Stimulated activated CD8-positive, alpha-beta memory T cell treated with anti-CD3 and anti-CD28 coated beads, Interleukin-4, amount 100 ng/mL, for 24 hours (primary cell): ENCODE results near the gene SERPING1.
A peak's percentile ranks its signal among the peaks of the same experiment; 100 is the strongest.

Source experiments
- DNase-seq: peaks from one replicate; pipeline ENCODE4 v3.0.0-alpha.2; 2020; ENCODE audit warnings: low read depth

Gene SERPING1

DNA sequence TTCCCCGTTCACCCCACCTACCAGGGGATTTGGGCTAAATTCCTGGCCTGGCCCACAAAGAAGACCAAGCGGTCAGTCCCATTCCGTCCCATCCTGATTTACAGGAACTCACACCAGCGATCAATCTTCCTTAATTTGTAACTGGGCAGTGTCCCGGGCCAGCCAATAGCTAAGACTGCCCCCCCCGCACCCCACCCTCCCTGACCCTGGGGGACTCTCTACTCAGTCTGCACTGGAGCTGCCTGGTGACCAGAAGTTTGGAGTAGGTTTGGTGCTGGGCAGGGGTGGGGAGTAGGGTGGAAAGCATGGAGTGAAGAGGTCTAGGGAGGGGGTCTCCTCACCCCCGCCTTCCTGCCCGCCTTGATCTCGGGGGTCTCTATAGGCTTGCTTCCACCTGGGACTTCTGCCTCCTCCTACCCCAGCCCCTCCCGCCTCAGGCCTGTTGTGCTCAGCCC lies at the start of gene SERPING1:
TSS of gene SERPING1 (plus strand) at position 225 of the 455 bp plus-strand sequence. CDS start 586 bp downstream, outside the sequence.
- no peak for DNase-seq

DNA sequence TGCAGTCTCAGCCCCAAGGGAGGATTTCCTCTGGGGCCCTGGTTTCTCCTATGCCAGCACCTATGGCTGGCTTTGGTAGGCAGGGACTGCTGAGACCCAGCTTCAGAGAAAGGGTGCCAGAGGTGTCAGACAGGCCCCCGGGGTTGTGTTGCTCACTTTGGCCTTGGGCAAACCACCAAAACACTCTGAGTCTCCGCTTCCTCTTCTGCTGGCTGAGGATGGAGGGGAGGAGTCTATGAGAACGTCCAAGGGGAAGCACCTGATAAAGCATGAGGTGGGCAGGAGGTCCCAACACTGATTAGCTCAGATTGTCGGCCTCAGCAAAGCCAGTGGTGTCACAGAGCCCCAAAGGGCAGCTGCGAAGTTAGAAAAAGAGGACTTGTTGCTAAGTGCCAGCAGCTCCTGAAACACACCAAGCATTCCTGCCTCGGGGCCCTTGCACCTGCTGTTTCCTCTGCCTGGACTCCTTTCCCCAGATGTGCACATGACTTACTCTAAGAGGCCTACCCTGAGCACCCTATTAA lies 49.6 kb upstream of the SERPING1 start:
- DNase-seq = no peak

DNA sequence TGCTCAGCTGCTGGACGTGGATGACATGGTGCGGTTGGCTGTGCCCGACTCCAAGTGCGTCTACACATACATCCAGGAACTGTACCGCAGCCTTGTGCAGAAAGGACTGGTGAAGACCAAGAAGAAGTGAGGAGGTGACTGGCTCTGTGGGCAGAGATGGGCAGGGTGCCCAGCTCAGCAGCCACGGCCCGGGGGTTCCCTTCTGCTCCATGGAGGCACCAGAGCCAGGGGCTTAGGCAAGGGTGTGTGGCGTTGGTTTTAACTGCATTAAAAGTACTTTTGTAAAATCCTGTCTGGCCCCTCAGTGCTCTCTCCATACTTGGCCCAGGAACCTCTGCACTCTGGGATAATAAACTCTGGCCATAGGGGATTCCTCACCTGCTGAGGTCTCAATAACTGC lies 47.5 kb upstream of the SERPING1 start:
- DNase-seq = no peak

DNA sequence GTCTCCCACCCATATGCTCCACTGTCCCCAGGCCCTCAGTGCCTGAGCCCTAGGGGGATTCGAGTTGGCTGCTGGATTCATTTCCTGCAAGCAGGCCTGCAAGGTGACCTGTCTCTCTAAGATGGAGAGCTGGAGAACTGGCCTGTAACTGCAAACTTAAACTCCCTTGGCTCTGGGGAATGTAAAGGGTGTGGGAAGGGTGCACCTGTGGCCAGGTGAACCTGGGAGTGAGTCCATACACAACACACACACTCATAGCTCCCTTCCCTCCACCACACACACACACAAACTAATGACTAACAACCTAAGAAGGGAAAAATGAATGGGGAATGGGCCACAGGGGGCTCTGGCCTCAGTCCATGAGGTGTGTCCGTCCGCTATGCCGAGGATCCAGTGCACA lies 45.5 kb upstream of the SERPING1 start:
- DNase-seq = no peak

DNA sequence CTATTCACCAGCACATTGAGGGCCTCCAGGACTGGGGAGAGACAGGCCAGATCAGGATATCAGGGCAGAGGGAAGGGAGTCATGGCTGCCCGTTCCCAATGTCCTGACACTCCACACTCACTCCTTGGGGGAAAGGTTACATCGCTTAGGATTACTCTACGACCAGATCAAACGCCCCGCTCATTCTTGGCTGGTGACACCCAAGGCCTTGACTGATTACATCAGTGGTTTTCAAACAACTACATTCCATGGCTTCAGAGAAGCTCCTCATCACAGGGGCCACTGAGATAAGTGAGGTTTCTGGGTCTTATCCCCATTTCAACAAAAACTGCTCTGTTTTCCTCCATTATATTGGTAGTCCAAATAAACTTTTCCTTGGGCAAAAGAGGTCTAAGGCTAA lies 45.0 kb upstream of the SERPING1 start:
- no peak for DNase-seq

DNA sequence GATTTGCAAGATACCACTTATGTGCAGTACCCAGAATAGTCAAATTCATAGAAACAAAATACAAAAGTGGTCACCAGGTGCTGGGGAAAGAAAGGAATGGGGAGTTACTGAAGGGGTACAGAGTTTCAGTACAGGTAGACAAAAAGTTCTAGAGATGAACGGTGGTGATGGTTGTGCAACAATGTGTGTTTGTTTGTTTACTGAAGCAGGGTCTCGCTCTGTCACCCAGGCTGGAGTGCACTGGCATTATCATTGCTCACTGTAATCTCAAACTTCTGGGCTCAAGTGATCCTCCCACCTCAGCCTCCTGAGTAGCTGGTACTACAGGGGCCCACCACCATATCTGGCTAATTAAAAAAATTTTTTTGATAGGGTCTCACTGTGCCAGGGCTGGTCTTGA lies 42.1 kb upstream of the SERPING1 start:
- no peak for DNase-seq

DNA sequence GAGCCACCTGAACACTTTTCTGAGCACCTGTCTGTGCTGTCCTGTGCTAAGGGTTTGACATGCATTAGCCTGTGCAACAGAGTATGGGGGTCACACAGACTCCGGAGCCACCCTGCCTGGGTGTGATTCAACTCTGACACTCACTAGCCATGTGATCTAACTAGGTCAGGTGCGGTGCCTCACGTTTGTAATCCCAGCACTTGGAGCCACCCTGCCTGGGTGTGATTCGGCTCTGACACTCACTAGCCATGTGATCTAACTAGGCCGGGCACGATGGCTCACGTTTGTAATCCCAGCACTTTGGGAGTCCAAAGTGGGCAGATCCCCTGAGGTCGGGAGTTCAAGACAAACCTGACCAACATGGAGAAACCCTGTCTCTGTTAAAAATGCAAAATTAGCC lies 41.4 kb upstream of the SERPING1 start:
- DNase-seq = no peak

DNA sequence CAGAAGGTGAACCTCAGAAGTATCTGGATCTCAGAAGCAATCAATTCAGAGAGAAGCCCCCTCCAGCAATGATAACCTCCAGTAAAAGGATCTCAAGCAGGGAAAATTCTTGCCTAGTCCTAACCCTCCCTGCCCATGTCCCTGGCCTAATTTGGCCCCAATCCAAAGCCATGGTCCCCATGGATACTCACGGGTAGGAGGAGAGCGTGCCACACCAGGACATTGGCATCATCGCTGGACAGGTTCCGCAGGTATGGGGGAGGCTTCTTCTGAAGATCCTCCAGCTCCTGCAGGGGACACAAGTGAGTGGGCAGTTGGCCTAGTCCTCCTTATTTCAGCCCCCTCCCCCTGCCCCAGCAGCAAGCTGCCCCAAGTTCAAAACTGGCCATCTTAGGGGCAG lies 37.3 kb upstream of the SERPING1 start:
- DNase-seq = no peak

DNA sequence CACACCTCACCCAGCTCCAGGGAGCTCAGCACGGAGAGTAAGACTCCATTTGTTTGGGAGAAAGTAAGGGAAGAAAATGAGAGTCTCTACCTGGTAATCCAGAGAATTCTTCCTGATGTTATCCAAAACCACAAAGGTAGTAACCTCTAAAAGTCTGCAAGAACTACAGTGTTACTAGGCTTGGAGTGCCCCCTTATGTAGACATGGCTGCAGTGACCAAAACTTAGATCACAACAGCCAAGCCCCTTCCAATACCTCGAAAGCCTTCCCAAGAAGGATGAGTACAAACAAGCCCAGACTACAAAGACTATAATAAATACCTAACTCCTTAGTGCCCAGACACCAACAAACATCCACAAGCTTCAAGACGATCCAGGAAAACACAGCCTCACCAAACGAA lies 34.9 kb upstream of the SERPING1 start:
- DNase-seq = no peak

DNA sequence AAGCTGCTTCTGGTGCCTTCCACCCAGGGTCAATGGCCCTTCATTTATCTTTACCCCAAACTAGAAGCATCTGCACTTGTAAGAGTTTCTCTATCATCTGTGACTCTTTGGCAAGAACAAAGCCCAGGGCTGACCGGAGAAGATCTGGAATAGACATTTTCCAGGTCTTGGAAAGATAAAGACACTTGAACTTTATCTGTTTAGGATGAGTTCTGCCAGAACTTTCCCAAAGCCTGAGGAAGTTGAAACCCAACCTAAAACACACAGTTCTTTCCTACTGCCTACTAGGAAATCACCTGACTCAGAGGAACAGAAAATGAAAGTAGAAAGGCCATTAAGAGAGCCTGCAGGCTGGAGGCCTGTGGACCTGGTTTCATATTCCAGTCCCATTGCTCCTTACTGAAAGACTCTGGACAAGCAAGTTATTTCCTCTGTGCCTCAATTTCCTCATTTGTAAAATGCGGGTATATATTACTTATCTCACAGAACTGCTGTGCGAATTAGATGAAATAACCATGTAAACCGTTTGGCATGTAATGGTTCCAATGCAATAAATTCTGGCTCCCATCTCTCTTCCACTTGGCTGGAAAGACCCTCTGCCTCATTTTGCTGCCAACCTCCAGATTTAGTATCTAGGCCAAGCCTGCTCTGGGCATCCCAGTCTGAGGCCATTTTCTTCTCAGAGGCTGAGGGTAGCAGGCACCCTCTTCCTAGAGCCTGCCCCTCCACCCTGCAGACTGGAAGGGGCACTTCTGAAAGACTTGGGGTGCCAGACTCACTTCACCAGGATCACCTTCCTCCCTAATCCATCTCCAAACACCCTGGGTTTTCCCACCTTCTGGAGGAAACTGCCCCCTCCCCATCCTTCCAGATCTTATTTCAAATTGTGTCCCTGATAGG lies 31.2 kb upstream of the SERPING1 start:
- no peak for DNase-seq

DNA sequence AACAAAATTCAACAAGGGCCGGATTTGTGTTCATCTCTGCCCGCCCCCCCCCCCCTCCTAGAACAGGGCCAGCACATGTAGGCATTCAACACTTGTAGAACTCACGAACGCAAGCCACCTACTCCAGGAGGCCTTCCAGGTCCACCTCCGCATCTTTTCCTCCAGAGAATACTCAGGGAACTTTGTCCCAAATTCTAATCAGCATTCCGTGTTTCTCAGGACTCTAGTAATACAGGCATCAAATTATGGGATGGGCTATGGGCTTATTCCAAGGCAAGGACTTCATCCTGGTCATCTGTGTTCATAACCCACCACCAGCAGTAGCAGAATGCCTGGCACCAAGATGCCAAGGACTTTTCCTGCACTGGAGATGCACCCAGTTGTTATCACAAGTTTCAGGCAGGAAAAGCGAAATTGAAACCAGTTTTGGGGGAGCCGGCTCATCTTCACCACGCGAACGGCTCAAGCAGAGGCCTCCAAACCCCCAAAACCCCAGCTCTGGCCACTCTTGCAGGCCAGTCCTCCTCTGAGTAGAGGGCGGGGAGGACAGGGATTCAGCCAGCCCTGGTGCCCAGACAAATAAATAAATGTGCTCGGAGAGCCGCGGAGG lies 30.5 kb upstream of the SERPING1 start:
- no peak for DNase-seq

DNA sequence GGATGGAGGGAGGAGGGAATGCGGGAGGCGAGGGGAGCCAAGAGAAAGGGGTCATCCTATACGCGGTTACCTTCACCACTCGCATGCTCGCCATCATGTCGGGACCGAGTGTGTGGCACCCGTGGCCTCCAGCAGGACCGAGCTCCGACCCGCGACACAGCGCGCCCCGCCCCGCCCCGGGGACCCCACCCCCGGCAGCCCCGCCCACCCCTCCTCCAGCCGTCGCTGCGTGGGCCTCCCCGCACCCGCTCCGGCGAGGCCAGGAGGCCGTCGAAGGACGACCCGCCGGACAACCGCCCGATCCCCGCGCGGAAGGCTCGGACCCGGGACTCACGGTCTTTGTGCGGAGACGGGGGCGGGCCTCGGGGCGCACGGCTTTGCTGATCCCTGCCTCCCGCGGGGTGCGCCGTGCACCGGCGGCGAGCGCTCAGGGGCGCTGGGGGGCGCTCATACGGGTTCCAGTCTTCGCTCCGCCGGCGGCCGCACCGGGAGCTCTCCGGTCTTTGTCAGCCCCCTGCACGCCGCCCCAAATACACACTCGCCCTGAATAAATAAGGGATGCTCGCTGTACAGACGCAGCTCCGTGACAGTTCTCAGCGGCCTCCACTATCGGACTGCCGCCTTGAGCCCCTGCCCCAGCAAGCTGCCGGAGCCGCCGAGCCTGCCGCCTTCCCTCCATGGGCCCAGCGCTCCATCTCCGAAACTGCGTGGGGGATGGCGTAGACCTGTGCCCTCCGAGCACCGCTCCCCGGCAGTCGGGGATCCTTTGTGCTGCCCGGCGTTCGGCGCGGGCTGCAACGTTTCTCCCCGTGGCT lies 29.8 kb upstream of the SERPING1 start, which contains the start of gene UBE2L6:
TSS of gene UBE2L6 (minus strand) at position 158 of the 815 bp plus-strand sequence. CDS start at position 97, 61 bp downstream.
- peak; percentile 79 for DNase-seq

DNA sequence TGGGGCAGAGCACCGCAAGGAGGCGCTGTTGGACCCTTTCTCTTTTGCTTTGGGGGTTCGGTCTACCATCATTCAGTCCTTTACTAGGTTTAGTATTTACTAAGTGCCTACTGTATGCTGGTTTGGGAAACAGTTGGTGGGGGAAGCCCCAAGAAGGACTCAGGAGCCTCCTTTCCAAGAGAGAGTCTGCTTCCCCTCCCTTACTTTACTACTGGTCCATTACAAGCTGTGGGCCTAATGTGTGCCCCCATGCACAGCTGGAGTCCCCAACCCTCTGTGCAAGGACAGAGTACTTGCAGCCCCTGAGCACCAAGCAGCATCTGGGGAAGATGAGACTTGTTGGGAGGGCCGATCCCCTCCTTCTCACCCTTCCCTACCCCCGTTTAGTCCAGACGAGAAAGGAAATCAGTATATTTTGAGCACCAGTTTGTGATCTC lies 29.1 kb upstream of the SERPING1 start:
- no peak for DNase-seq

DNA sequence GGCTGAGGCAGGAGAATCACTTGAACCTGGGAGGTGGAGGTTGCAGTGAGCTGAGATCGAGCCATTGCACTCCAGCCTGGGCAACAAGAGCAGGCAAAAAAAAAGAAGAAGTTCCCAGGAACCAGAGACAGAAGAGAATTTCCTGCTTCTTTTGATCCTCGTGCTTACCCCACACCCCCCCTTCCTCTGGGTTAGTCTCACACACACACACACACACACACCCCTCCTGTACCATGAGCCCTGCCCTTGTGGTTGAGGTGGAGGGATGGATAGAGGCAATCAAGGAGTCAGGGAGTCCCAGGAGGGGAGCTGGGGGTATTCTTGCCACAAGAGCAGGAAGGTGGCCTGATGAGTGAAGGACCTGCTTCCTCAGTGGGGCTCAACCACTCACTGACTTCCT lies 25.9 kb upstream of the SERPING1 start:
- no peak for DNase-seq

DNA sequence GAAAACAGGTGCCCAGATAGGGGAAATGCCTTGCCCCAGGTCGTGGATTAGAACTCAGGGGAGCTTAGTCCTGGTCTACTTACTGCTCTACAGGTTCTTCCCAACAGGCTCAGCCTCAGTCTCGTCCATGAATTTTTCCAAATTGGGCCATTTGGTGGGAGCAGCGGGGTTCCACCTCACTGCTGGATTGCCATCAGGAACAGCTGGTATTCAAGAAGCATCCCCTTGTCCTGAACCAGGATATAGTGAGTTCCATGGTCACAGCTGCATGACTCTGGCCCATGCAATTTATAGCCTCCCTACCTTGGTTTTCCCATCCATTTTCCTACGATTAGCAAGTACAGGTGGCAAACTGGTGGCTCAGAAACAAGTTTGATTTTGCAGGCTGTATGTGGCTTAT lies 23.4 kb upstream of the SERPING1 start:
- no peak for DNase-seq

DNA sequence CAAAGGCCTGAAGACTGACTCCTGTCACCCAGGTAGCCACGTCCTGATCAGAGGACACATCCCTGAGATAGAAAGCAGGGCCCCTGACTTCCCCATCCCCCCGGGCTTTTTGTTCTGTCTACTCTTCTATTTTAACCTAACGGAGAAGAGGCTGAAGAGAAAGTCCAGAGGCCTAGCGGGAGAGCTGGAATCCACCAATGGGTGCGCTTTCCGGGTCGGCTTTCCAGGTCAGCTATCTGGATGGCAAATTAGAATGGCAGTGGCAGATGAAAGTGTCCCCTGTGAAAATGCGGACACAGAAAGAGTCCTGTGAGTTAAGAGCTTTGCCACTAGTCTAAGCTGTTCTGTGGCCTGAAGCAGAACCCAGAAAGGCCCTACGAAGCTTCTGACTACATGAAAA lies 13.1 kb upstream of the SERPING1 start:
- no peak for DNase-seq

DNA sequence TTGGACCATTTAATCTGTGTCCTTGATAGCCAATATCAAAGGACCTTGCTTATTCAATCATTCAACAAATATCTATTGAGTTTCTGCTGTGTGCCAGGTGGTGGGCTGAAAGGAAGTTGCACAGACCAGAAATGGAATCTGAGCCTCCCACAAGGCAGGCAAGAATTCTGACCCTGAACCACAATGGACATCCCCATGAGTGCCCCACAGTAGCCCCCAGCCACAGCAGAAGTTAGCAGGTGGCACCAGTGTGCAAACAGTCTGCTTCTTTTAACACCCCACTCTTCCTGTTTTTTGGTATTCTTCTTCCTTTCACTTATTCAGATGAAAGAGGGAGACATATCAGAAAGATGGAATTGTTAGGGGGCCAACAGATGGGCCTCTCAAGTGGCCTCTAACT lies 12.2 kb upstream of the SERPING1 start:
- no peak for DNase-seq

DNA sequence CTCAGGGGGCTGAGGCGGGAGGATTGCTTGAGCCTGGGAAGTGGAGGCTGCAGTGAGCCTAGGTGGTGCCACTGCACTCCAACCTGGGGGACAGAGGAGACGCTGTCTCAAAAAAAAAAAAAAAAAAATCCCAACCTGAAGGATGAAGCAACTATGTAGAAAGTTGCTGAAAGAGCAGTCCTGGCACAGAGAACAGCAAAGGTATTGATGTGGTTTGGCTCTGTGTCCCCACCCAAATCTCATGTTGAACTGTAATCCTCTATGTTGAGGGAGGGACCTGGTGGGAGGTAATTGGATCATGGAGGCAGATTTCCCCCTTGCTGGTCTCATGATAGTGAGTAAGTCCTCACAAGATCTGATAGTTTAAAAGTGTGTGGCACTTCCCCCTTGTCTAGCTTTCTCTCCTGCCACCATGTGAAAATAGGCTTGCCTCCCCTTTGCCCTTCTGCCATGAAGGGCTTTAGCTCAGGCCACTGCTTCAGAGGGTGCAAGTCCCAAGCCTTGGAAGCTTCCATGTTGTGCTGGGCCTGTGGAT lies 10.7 kb upstream of the SERPING1 start:
- no peak for DNase-seq

DNA sequence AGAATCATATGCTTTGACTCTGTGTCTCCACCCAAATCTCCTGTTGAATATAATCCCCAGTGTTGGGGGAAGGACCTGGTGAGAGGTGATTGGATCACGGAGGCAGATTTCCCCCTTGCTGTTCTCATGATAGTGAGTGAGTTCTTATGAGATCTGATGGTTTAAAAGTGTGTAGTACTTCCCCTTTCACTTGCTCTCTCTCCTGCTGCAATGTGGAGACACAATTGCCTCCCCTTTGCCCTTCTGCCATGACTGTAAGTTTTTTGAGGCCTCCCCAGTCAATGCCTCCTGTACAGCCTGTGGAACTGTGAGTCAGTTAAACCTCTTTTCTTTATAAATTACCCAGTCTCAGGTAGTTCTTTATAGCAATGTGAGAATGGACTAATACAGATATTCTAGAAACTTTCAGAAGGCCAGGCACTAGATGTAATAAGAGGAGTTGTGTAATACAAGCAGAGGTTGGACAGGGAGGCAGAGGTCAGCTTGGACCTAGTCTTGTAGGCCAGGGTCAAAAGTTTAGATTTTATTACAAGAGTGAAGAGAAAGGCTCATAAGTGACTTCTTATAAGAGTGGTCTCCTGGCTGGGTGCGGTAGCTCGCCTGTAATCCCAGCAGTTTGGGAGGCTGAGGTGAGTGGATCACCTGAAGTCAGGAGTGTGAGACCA lies 9.3 kb upstream of the SERPING1 start:
- DNase-seq = no peak

DNA sequence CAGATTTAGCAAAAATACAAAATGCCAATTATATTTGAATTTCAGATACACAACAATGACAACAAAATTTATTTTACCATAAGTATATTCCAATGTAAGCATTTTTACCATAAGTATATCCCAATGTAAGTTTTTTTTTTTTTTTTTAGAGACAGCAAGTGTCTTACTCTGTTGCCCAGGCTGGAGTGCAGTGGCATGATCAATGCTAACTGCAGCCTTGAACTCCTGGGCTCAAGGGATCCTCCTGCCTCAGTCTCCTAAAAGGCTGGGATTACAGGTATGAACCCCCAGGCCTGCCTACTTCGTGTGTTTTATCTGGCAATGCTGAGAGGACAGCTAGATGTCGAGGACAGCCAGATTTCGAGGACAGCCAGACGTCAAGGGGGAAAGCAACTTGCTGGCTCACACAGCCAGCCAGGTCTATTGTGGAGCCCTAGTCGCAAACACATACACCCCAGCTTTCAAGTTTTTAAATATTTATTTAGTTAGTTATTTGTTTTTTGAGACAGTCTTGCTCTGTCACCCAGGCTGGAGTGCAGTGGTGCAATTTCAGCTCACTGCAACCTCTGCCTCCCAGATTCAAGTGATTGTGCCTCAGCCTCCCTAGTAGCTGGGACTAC lies 1.1 kb upstream of the SERPING1 start:
- no peak for DNase-seq
